ENCODE data around the gene NAGK. TPM values are rescaled to one million over a fixed set of nuclear protein-coding genes. Genes with fewer than 3 reads are reported as not detected.
A peak's percentile ranks its signal among the peaks of the same experiment; 100 is the strongest.
"Not testable (repeated sequence)": the region's sequence is repeated elsewhere in the genome, so short reads cannot be mapped to it uniquely, and the experiment has no call there.

Gene NAGK
- 102 and 139 TPM in 2 replicates for total RNA-seq (ENCODE audit: low replicate concordance)
- long read RNA-seq, transcript NAGK-229 (10 exons, 1,801 nt): major isoform, 33 of 48 reads
- long read RNA-seq, partial matches to known transcripts: 1 of 48 reads
- long read RNA-seq, other reads (novel, unspliced or antisense): 9 of 48 reads

- peak; percentile 97 for DNase-seq (ENCODE audit: extremely low spot score, unreplicated experiment)
- H3K27me3 Mint-ChIP-seq: peaks cover 3% of the 10 kb centered on the region
- TF ChIP-seq, protein P1, sequence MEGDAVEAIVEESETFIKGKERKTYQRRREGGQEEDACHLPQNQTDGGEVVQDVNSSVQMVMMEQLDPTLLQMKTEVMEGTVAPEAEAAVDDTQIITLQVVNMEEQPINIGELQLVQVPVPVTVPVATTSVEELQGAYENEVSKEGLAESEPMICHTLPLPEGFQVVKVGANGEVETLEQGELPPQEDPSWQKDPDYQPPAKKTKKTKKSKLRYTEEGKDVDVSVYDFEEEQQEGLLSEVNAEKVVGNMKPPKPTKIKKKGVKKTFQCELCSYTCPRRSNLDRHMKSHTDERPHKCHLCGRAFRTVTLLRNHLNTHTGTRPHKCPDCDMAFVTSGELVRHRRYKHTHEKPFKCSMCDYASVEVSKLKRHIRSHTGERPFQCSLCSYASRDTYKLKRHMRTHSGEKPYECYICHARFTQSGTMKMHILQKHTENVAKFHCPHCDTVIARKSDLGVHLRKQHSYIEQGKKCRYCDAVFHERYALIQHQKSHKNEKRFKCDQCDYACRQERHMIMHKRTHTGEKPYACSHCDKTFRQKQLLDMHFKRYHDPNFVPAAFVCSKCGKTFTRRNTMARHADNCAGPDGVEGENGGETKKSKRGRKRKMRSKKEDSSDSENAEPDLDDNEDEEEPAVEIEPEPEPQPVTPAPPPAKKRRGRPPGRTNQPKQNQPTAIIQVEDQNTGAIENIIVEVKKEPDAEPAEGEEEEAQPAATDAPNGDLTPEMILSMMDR (conservative IDR thresholded peaks at IDR 0.05): no peak
- peaks cover 11% of the 10 kb centered on the region for H3K36me3 Mint-ChIP-seq
- peak within 1 kb of the TSS; percentile 99 for H3K27ac Mint-ChIP-seq
- peak within 1 kb of the TSS; percentile 100 for H3K4me3 Mint-ChIP-seq
- peaks cover 42% of the 10 kb centered on the region for H3K4me1 Mint-ChIP-seq (ENCODE audit: unreplicated experiment)
- H3K9me3 Mint-ChIP-seq: no peaks in the 10 kb centered on the region
Observed at GRCh38 chr2:71068218-71069035, at the start of gene NAGK. Gene NAGK, plus strand, starts transcription at chr2:71068648. Its CDS starts 36 bp downstream, at chr2:71068684.

- not testable (repeated sequence) for H3K27ac Mint-ChIP-seq, H3K27me3 Mint-ChIP-seq
Observed at GRCh38 chr2:71019989-71020388, 48.5 kb upstream of the NAGK start.

GRCh38 chr2:71021394-71021793 lies 47.1 kb upstream of the NAGK start:
- H3K36me3 Mint-ChIP-seq; H3K9me3 Mint-ChIP-seq; DNase-seq (ENCODE audit: extremely low spot score, unreplicated experiment); H3K4me1 Mint-ChIP-seq (ENCODE audit: unreplicated experiment); H3K4me3 Mint-ChIP-seq; H3K27ac Mint-ChIP-seq; H3K27me3 Mint-ChIP-seq: not testable (repeated sequence)

More at GRCh38 chr2:71019989-71020388, 48.5 kb upstream of the NAGK start:
- not testable (repeated sequence) for H3K4me3 Mint-ChIP-seq; DNase-seq (ENCODE audit: extremely low spot score, unreplicated experiment); H3K4me1 Mint-ChIP-seq (ENCODE audit: unreplicated experiment); H3K36me3 Mint-ChIP-seq; H3K9me3 Mint-ChIP-seq

- H3K4me1 Mint-ChIP-seq (ENCODE audit: unreplicated experiment); H3K36me3 Mint-ChIP-seq; H3K9me3 Mint-ChIP-seq; DNase-seq (ENCODE audit: extremely low spot score, unreplicated experiment); H3K27me3 Mint-ChIP-seq: not testable (repeated sequence)
- H3K27ac Mint-ChIP-seq: peak overlapping the region; percentile 89
- H3K4me3 Mint-ChIP-seq: peak overlapping the region; percentile 44
Observed at GRCh38 chr2:71023553-71024243, 44.8 kb upstream of the NAGK start.

- not testable (repeated sequence) for H3K4me1 Mint-ChIP-seq (ENCODE audit: unreplicated experiment); H3K4me3 Mint-ChIP-seq; H3K36me3 Mint-ChIP-seq; H3K27ac Mint-ChIP-seq; H3K9me3 Mint-ChIP-seq; DNase-seq (ENCODE audit: extremely low spot score, unreplicated experiment)
- H3K27me3 Mint-ChIP-seq: peaks cover 39% of the 10 kb centered on the region
Observed at GRCh38 chr2:71036296-71036695, 32.2 kb upstream of the NAGK start.

DNA sequence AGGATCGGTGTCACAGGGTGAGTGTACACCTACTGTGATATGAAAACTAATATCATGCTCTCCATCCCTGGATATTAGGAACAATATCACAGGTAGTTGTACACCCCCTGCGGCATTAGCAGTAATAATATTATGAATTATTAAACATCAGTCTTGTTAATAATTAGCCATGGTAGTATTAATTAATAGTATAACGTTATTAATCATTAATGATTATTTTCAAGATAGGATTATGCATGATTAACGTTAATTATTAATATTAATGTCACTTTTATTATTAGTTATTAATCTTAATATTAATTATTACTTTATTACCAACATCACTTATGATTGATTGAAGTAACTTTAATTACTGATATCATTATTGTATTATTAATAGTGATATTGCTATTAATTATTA lies 26.2 kb upstream of the NAGK start:
- Mint-ChIP-seq H3K36me3 (no peaks in the 10 kb centered on the region), H3K27ac (no peak overlapping the region), H3K9me3 (no peaks in the 10 kb centered on the region), H3K4me3 (no peak overlapping the region), H3K27me3 (peaks cover 30% of the 10 kb centered on the region), H3K4me1 (ENCODE audit: unreplicated experiment) (no peaks in the 10 kb centered on the region)
- DNase-seq (ENCODE audit: extremely low spot score, unreplicated experiment): no peak
- TF ChIP-seq, protein P1 (conservative IDR thresholded peaks at IDR 0.05): no peak

GRCh38 chr2:71043531-71044407 lies 24.7 kb upstream of the NAGK start:
- TF ChIP-seq, protein P1 (conservative IDR thresholded peaks at IDR 0.05): no peak
- Mint-ChIP-seq H3K9me3 (no peaks in the 10 kb centered on the region), H3K4me3 (no peak overlapping the region), H3K4me1 (ENCODE audit: unreplicated experiment) (no peaks in the 10 kb centered on the region), H3K36me3 (no peaks in the 10 kb centered on the region), H3K27ac (no peak overlapping the region), H3K27me3 (peaks cover 30% of the 10 kb centered on the region)
- DNase-seq (ENCODE audit: extremely low spot score, unreplicated experiment): no peak

All from type B pancreatic cell (in vitro differentiated cells).